ENCODE measurements around the gene STARD7. TPM values are rescaled to one million over a fixed set of nuclear protein-coding genes. Genes with fewer than 3 reads are reported as not detected.

STARD7 gene
- total RNA-seq, 6 experiments from 2014 or later: 52.8 to 83.9 (median 65.4) TPM

DNA sequence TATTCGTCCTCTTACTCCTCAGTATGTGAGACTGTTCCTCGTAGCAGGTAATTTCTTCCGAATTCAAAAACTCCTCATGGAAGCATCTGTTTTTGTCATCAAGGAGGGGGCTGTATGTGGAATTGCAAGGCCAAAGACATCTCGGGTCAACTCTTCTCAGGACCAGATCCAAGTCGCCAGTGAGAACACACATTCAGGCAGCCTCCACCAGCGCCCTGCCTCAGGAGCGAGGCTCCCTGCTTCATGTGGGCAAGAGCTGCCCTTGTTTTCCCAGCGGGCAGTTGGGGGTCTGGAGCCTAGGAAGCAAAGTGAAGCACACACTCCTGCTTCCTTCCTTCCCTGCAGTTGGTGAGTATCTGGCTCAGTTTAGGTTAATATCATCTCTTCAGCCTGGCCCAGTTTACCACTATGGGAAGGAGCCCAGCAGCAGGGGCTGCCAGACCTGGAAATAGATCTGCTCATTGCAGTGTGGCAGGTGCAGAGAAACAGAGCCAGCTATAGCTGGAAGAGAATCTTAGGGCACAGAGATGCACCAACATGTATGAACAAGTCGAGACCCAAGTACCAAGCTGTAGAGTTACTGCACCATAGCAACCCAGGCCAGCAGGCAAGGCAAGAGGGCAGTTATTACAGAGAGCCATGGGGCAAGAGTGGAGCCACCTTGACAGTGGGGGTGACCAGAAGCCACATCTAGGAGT is 31.9 kb upstream of the STARD7 start:
- no peaks in the 10 kb centered on the region for H3K27me3 ChIP-seq
- no peaks in the 10 kb centered on the region for H3K4me1 ChIP-seq
- WGBS (ENCODE audit: insufficient coverage, low coverage, low lambda C conversion rate, missing lambda C conversion rate): 86% methylated on average over 8 of the region's 9 CpGs
- TF ChIP-seq, protein P1, sequence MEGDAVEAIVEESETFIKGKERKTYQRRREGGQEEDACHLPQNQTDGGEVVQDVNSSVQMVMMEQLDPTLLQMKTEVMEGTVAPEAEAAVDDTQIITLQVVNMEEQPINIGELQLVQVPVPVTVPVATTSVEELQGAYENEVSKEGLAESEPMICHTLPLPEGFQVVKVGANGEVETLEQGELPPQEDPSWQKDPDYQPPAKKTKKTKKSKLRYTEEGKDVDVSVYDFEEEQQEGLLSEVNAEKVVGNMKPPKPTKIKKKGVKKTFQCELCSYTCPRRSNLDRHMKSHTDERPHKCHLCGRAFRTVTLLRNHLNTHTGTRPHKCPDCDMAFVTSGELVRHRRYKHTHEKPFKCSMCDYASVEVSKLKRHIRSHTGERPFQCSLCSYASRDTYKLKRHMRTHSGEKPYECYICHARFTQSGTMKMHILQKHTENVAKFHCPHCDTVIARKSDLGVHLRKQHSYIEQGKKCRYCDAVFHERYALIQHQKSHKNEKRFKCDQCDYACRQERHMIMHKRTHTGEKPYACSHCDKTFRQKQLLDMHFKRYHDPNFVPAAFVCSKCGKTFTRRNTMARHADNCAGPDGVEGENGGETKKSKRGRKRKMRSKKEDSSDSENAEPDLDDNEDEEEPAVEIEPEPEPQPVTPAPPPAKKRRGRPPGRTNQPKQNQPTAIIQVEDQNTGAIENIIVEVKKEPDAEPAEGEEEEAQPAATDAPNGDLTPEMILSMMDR (IDR thresholded peaks at IDR 0.05): no peak
- TF ChIP-seq POLR2A (IDR thresholded peaks at IDR 0.05): no peak
- ATAC-seq: no peak
- intact Hi-C loops (cut with DNase I): no loop called here
- no peak for DNase-seq
- no peak overlapping the region for H3K4me3 ChIP-seq
- no peak overlapping the region for H3K27ac ChIP-seq
- no peaks in the 10 kb centered on the region for H3K9me3 ChIP-seq
- no peaks in the 10 kb centered on the region for H3K36me3 ChIP-seq

DNA sequence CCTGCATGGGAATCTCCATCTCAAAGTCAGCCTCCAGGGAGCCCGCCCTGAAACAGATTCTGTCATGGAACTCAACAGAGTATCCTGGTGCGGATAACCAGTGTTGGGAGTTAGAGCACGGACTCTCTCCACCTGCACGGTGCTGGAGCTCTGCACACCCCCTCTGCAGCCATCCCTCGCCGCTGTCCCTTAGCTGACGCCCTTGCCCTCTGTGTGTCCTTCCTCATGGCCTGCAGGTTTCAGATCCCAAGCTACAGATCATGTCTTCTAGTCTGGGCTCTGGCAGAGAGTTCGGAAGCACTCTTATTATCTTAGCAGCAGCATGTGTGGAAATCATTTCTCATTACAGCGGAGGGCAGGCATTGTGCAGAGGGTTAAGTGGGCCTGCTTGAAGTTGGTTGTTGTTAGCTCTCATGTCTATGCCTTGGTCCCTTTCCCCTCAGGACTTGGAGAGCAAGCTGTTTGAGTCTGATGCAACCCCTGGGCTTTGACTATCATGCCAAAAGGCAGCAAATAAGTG is 31.2 kb upstream of the STARD7 start:
- Histone ChIP-seq H3K4me1 (no peaks in the 10 kb centered on the region), H3K27me3 (no peaks in the 10 kb centered on the region), H3K4me3 (no peak overlapping the region), H3K36me3 (no peaks in the 10 kb centered on the region), H3K9me3 (no peaks in the 10 kb centered on the region), H3K27ac (no peak overlapping the region)
- no peak for DNase-seq
- no peak for ATAC-seq
- intact Hi-C loops (cut with DNase I): no loop called here
- TF ChIP-seq, protein P1 (IDR thresholded peaks at IDR 0.05): no peak
- no peak for TF ChIP-seq POLR2A (IDR thresholded peaks at IDR 0.05)
- 98% methylated on average over 5 of the region's 9 CpGs for WGBS (ENCODE audit: insufficient coverage, low coverage, low lambda C conversion rate, missing lambda C conversion rate)

DNA sequence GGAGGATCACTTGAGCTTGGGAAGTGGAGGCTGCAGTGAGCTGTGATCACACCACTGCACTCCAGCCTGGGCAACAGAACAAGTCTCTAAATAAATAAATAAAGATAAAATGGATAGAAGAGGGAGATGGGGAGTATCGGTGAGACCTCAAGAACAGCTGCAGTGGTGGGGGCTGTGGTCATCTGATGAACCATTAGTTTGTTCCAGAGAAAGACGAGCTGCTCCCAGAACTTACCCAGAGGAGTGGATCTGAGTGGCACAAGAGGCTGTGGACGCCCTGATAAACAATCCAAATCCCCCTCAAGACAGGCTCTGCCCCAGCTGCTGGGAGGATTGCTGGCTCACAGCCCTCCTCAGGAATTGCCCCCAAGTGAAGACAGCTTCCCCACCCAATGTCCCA is 30.5 kb upstream of the STARD7 start:
- 88% methylated on average over 2 of the region's 3 CpGs for WGBS (ENCODE audit: insufficient coverage, low coverage, low lambda C conversion rate, missing lambda C conversion rate)
- no peak for TF ChIP-seq POLR2A (IDR thresholded peaks at IDR 0.05)
- TF ChIP-seq, protein P1 (IDR thresholded peaks at IDR 0.05): no peak
- Histone ChIP-seq H3K36me3 (no peaks in the 10 kb centered on the region), H3K4me3 (no peak overlapping the region), H3K4me1 (no peaks in the 10 kb centered on the region), H3K9me3 (no peaks in the 10 kb centered on the region), H3K27me3 (no peaks in the 10 kb centered on the region), H3K27ac (no peak overlapping the region)
- ATAC-seq (no peak), DNase-seq (no peak)
- intact Hi-C loops (cut with DNase I): no loop called here

DNA sequence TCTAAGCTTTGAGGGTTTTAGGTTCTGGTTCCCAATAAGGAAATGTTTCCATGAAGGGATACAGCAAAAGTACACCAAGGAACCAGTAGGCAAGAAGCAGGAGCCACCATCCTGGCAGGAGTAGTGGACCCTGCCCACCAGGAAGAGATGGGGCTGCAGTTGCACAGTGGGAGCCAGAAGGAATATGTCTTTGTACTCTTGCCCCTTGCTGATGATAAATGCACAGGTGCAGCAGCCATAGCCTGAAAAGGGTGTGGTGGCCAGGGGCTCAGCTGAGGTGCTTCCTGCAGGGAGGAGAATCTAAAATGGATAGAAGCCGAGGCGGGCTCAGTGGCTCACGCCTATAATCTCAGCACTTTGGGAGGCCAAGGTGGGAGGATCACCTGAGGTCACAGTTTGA is 29.6 kb upstream of the STARD7 start:
- intact Hi-C loops (cut with DNase I): no loop called here
- H3K27ac ChIP-seq: no peak overlapping the region
- H3K9me3 ChIP-seq: no peaks in the 10 kb centered on the region
- ATAC-seq: no peak
- no peak for TF ChIP-seq POLR2A (IDR thresholded peaks at IDR 0.05)
- TF ChIP-seq, protein P1 (IDR thresholded peaks at IDR 0.05): no peak
- H3K4me1 ChIP-seq: no peaks in the 10 kb centered on the region
- H3K36me3 ChIP-seq: no peaks in the 10 kb centered on the region
- no peak for DNase-seq
- no peaks in the 10 kb centered on the region for H3K27me3 ChIP-seq
- WGBS (ENCODE audit: insufficient coverage, low coverage, low lambda C conversion rate, missing lambda C conversion rate): 94% methylated on average over 3 of the region's 3 CpGs
- H3K4me3 ChIP-seq: no peak overlapping the region

All from right lobe of liver (tissue), 6 donors.